HepG2 (cell line): ENCODE measurements around the gene IFIT5. TPM values are rescaled to one million over a fixed set of nuclear protein-coding genes. Genes with fewer than 3 reads are reported as not detected.

Experiments used
- DMAP1 ChIP-seq: IDR thresholded peaks from 2 replicates; pipeline ENCODE4 v1.6.1; 2016
- ELF4 ChIP-seq: sonication (generic); formaldehyde crosslinking; IDR thresholded peaks from 2 replicates; pipeline ENCODE4 v1.5.0; 2020; ENCODE audit warnings: missing genetic modification reagents, mild to moderate bottlenecking, moderate library complexity, borderline replicate concordance
- HNF1B ChIP-seq: sonication (generic); formaldehyde crosslinking; IDR thresholded peaks from 2 replicates; pipeline ENCODE4 v1.5.1; 2020; ENCODE audit warnings: mild to moderate bottlenecking, moderate library complexity, missing genetic modification reagents
- HNRNPLL ChIP-seq: fragments of 200-400 bp; formaldehyde crosslinking; IDR thresholded peaks from 2 replicates; pipeline ENCODE4 v1.6.1; 2017; ENCODE audit warnings: mild to moderate bottlenecking, low read depth, low read length; ENCODE audit not compliant: poor library complexity, severe bottlenecking
- HOXA3 ChIP-seq: sonication (generic); formaldehyde crosslinking; IDR thresholded peaks from 2 replicates; pipeline ENCODE4 v1.5.0; 2020; ENCODE audit warnings: missing genetic modification reagents
- MYC ChIP-seq: sonication (generic); formaldehyde crosslinking; IDR thresholded peaks from 2 replicates; pipeline ENCODE4 v1.9.0; 2021; ENCODE audit warnings: missing genetic modification reagents, borderline replicate concordance
- POLR2AphosphoS5 ChIP-seq: IDR thresholded peaks from 2 replicates; pipeline ENCODE4 v1.6.1; 2012; ENCODE audit warnings: low read depth, low read length
- POLR2G ChIP-seq: fragments of 200-400 bp; formaldehyde crosslinking; IDR thresholded peaks from 2 replicates; pipeline ENCODE4 v1.6.1; 2018; ENCODE audit warnings: mild to moderate bottlenecking, low read depth, low read length, moderate library complexity
- SALL2 ChIP-seq: sonication (generic); formaldehyde crosslinking; IDR thresholded peaks from 2 replicates; pipeline ENCODE4 v1.8.1; 2023; ENCODE audit warnings: mild to moderate bottlenecking, missing genetic modification reagents, inconsistent platforms
- SKI ChIP-seq: fragments of 450-650 bp; IDR thresholded peaks from one replicate; pipeline ENCODE4 v1.6.1; 2018; ENCODE audit warnings: mild to moderate bottlenecking; ENCODE audit not compliant: partially characterized antibody
- TBX2 ChIP-seq: sonication (generic); formaldehyde crosslinking; IDR thresholded peaks from 2 replicates; pipeline ENCODE4 v1.5.0; 2020; ENCODE audit warnings: missing genetic modification reagents, mild to moderate bottlenecking, borderline replicate concordance
- TFDP1 ChIP-seq: IDR thresholded peaks from 2 replicates; pipeline ENCODE4 v1.6.1; 2016; ENCODE audit warnings: missing compliant biosample characterization, missing genetic modification reagents, borderline replicate concordance
- YEATS2 ChIP-seq: sonication (generic); formaldehyde crosslinking; IDR thresholded peaks from 2 replicates; pipeline ENCODE4 v1.4.0; 2020; ENCODE audit warnings: missing genetic modification reagents, borderline replicate concordance
- ZBTB43 ChIP-seq: sonication (generic); formaldehyde crosslinking; conservative IDR thresholded peaks from 2 replicates; pipeline ENCODE4 v1.4.0; 2020; ENCODE audit warnings: missing genetic modification reagents
- ZBTB7A ChIP-seq: sonication (generic); formaldehyde crosslinking; IDR thresholded peaks from 2 replicates; pipeline ENCODE4 v1.8.0; 2022; ENCODE audit warnings: mild to moderate bottlenecking, missing genetic modification reagents
- ZNF136 ChIP-seq: sonication (generic); formaldehyde crosslinking; IDR thresholded peaks from 2 replicates; pipeline ENCODE4 v1.8.1; 2022; ENCODE audit warnings: low read depth, mild to moderate bottlenecking, moderate library complexity, missing genetic modification reagents
- ZNF207 ChIP-seq: fragments of 450-650 bp; IDR thresholded peaks from 2 replicates; pipeline ENCODE4 v1.6.1; 2016; ENCODE audit warnings: antibody characterized with exemption, borderline replicate concordance
- ZNF281 ChIP-seq: sonication (generic); formaldehyde crosslinking; IDR thresholded peaks from 2 replicates; pipeline ENCODE4 v1.4.0; 2020; ENCODE audit warnings: missing genetic modification reagents, borderline replicate concordance
- ZNF446 ChIP-seq: sonication (generic); formaldehyde crosslinking; IDR thresholded peaks from 2 replicates; pipeline ENCODE4 v1.5.0; 2020; ENCODE audit warnings: mild to moderate bottlenecking, missing genetic modification reagents
- ZNF569 ChIP-seq: sonication (generic); formaldehyde crosslinking; IDR thresholded peaks from 2 replicates; pipeline ENCODE4 v1.5.0; 2020; ENCODE audit warnings: mild to moderate bottlenecking, missing genetic modification reagents, moderate library complexity, borderline replicate concordance
- ZNF792 ChIP-seq: IDR thresholded peaks from 2 replicates; pipeline ENCODE4 v1.6.1; 2016
- ZNF878 ChIP-seq: sonication (generic); formaldehyde crosslinking; IDR thresholded peaks from 2 replicates; pipeline ENCODE4 v1.8.1; 2023; ENCODE audit warnings: mild to moderate bottlenecking, missing genetic modification reagents, moderate library complexity
- ZNF879 ChIP-seq: sonication (generic); formaldehyde crosslinking; IDR thresholded peaks from 2 replicates; pipeline ENCODE4 v1.8.1; 2023; ENCODE audit warnings: missing genetic modification reagents
- polyA plus RNA-seq, 8 experiments: library from polyadenylated mRNA; depleted of rRNA in 3 of 8; stranded (reverse) in 7 of 8; unstranded in 1 of 8; fragments of >200 nt; fragmentation: Illumina TruSeq in 4 of 8; extraction: Trizol in 4 of 8; gene quantifications; 2 replicates each; pipeline versions ENCODE4 v1.2.1 to v1.2.3, GENCODE V29; 2011 to 2016; ENCODE audit warnings: low read depth in 4 of 8, missing spikeins in 1 of 8, mixed read lengths in 1 of 8; ENCODE audit not compliant: insufficient read depth in 1 of 8
- total RNA-seq, 5 experiments: library from RNA; depleted of rRNA; stranded (reverse); fragments of >200 nt; fragmentation: Illumina TruSeq; extraction: Trizol; gene quantifications; 2 replicates each; pipeline ENCODE4 v1.2.3, GENCODE V29; 2016; ENCODE audit warnings: low read depth in 1 of 5

The IFIT5 gene
- total and polyA plus RNA-seq, 2 of the 13 experiments (the other 11 are each of a cell fraction or from before 2014, with no cell fraction given), result 2.2 to 8.3 TPM

GRCh38 chr10:89414146-89414878 is at the start of gene IFIT5 (continued):
- TF ChIP-seq YEATS2 (CRISPR knock-in tag) (no peak), ZNF446 (CRISPR knock-in tag) (peak; percentile 65; the same call in 1 of the 2 replicates), ZNF792 (no peak), HNRNPLL (peak; percentile 58), DMAP1 (CRISPR knock-in tag) (peak; percentile 63; the same call in 1 of the 2 replicates), ZNF878 (CRISPR knock-in tag) (no peak), ZNF569 (no peak), MYC (CRISPR knock-in tag) (0 out of 2 replicates have a peak, but pooled peaks have one; percentile 52), HOXA3 (CRISPR knock-in tag) (peak; percentile 35; the same call in 1 of the 2 replicates), ZBTB43 (CRISPR knock-in tag) (0 out of 2 replicates have a peak, but pooled peaks have one; percentile 33), TFDP1 (CRISPR knock-in tag) (peak; percentile 53; the same call in 1 of the 2 replicates), SKI (no peak), POLR2G (peak; percentile 74), ZNF281 (CRISPR knock-in tag) (no peak), ZNF207 (no peak), POLR2AphosphoS5 (peak; percentile 54; the same call in 1 of the 2 replicates), ZBTB7A (CRISPR knock-in tag) (peak; percentile 84), SALL2 (CRISPR knock-in tag) (0 out of 2 replicates have a peak, but pooled peaks have one; percentile 12), ZNF136 (CRISPR knock-in tag) (0 out of 2 replicates have a peak, but pooled peaks have one; percentile 63), TBX2 (CRISPR knock-in tag) (peak; percentile 35; the same call in 1 of the 2 replicates), ZNF879 (CRISPR knock-in tag) (0 out of 2 replicates have a peak, but pooled peaks have one; percentile 58), ELF4 (CRISPR knock-in tag) (0 out of 2 replicates have a peak, but pooled peaks have one; percentile 36), HNF1B (CRISPR knock-in tag) (0 out of 2 replicates have a peak, but pooled peaks have one; percentile 13)
